ENCODE data around the gene ADGRA1. TPM values are rescaled to one million over a fixed set of nuclear protein-coding genes. Genes with fewer than 3 reads are reported as not detected.

Gene ADGRA1
- total RNA-seq, 2 experiments from 2014 or later, result not detected

DNA sequence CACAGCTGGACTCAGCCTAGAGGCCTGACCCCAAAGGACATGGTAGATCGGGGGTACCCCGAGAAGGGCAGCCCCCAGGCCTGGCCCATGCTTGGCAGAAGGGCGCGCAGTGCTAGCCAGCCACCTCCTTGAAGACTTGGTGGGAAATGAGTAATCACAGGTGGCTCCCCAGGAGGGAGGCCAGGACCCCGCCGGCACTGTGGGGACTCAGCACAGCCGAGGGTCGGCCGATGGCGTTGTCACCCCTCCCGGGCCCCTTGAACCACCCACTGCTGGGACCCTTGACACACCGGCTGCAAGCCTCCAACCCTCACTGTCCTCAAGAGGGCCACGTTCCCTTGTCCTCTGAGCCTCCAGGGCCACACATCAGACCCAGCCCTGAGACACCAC, 27.7 kb downstream of the ADGRA1 start:
- no peak overlapping the region for H3K4me3 Mint-ChIP-seq

DNA sequence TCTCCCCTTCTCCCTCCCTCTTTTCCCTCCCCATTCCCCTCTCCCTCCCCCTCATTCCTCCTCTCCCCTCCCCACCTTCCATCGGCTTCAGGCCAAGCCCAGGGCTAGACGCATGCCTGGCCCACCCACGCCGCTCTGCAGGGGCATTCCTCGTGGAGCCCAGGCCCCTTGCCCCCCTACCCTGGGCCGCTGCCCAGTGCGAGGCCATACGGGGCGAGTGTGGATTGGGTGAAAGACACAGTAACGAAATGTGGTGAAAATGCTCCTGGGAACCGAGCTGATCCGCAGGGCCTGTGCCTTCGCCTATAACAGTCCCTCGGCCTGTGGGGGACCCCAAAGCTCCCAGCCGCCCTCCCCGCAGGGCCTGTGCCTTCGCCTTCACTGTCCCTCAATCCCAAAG, 28.3 kb downstream of the ADGRA1 start:
- Mint-ChIP-seq H3K9me3 (peaks cover 9% of the 10 kb centered on the region), H3K27ac (no peak overlapping the region)
- DNase-seq, result no peak

More for the DNA sequence above, 27.7 kb downstream of the ADGRA1 start:
- ChIA-PET POLR2A (no interaction called here), CTCF (no interaction called here)
- Mint-ChIP-seq H3K9me3 (peaks cover 9% of the 10 kb centered on the region), H3K4me1 (ENCODE audit: low read depth) (no peaks in the 10 kb centered on the region), H3K27ac (no peak overlapping the region), H3K27me3 (peaks cover 3% of the 10 kb centered on the region), H3K36me3 (no peaks in the 10 kb centered on the region)
- intact Hi-C loops (cut with micrococcal nuclease), result no loop called here
- no peak for DNase-seq

DNA sequence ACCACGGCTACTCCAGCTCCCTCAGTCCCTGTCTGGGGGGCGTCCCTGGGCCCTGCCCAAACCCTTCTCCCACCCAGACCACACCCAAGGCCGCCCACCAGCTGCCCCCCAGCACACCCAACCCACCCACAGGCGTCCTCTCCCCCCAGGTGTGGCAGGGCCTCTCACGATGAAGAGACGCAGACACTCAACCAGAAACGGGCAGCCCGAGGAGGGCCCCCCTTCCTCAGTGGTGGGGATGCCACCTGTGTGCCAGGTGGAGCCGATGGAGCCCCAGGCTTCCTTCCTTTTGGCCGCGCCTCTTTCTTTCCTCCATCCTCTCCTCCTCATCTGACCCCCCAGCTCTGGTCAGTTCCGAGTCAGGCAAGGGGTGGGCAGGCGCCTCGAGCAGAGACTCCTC, 28.7 kb downstream of the ADGRA1 start:
- no peak overlapping the region for H3K4me3 Mint-ChIP-seq

More for the DNA sequence above, 28.3 kb downstream of the ADGRA1 start:
- ChIA-PET CTCF (no interaction called here), POLR2A (no interaction called here)
- H3K36me3 Mint-ChIP-seq, result no peaks in the 10 kb centered on the region
- H3K27me3 Mint-ChIP-seq, result peaks cover 3% of the 10 kb centered on the region
- intact Hi-C loops (cut with micrococcal nuclease), result no loop called here
- no peak overlapping the region for H3K4me3 Mint-ChIP-seq
- H3K4me1 Mint-ChIP-seq (ENCODE audit: low read depth), result no peaks in the 10 kb centered on the region

DNA sequence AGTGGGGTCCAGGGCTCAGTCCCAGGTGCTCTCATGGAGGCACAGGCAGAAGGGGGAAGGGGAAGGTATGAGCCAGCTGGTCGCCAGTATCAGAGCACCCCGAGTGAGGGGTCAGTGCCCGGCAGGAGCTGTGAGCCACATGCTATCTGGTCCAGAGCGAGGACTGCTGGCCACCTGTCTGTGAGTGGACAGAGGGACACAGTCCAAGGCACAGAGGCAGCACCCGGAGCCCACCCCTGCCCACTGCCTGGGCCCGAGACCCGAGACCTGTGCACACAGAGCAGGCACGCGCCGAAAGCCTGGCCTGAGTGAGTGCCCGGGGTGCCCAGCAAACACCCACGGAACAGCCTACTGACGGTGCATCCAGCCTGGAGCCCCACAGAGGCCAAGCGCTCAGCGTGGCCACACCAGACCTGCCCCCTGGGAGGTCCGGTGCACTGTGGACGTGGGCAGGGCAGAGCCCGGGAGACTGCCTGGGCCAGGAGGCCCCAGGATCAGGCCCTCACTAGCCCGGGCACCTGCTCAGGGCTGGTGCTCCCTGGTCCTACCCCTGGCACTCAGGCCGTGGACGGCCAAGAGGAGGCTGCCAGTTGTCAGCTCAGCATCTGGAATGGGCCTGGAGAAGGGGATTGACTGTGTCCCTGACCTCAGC, 29.4 kb downstream of the ADGRA1 start:
- Mint-ChIP-seq H3K36me3 (no peaks in the 10 kb centered on the region), H3K4me1 (ENCODE audit: low read depth) (no peaks in the 10 kb centered on the region), H3K9me3 (peaks cover 9% of the 10 kb centered on the region), H3K27ac (no peak overlapping the region), H3K27me3 (peaks cover 3% of the 10 kb centered on the region), H3K4me3 (no peak overlapping the region)
- POLR2A ChIA-PET, result no interaction called here
- intact Hi-C loops (cut with micrococcal nuclease), result no loop called here
- CTCF ChIA-PET, result no interaction called here
- no peak for DNase-seq

More for the DNA sequence above, 28.7 kb downstream of the ADGRA1 start:
- no peak for DNase-seq
- Mint-ChIP-seq H3K27ac (no peak overlapping the region), H3K36me3 (no peaks in the 10 kb centered on the region), H3K9me3 (peaks cover 9% of the 10 kb centered on the region), H3K27me3 (peaks cover 3% of the 10 kb centered on the region), H3K4me1 (ENCODE audit: low read depth) (no peaks in the 10 kb centered on the region)
- intact Hi-C loops (cut with micrococcal nuclease), result no loop called here
- ChIA-PET CTCF (no interaction called here), POLR2A (no interaction called here)

DNA sequence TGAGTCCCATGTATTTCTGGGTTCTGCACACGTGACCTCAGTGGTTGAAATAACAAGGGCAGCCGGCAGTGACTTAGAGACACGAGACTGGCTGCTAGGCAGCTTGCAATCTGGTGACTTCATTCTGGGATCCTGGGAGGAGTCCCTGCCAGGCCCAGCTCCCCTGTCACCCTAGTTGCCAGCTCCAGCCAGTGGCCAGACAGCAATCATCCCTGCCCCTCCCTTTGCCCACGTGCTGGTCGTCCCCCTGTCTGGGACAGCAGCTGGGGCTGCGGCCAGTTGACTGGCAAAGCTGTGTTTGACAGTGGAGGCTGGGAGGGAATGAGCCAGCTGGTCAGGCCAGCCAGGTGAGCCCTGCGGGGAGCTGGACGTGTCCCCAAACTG, 30.0 kb downstream of the ADGRA1 start:
- no peaks in the 10 kb centered on the region for H3K4me1 Mint-ChIP-seq (ENCODE audit: low read depth)
- ChIA-PET POLR2A (no interaction called here), CTCF (no interaction called here)
- peaks cover 9% of the 10 kb centered on the region for H3K9me3 Mint-ChIP-seq
- peaks cover 3% of the 10 kb centered on the region for H3K27me3 Mint-ChIP-seq
- no peak overlapping the region for H3K4me3 Mint-ChIP-seq
- H3K36me3 Mint-ChIP-seq, result no peaks in the 10 kb centered on the region
- intact Hi-C loops (cut with micrococcal nuclease), result no loop called here
- no peak for DNase-seq
- H3K27ac Mint-ChIP-seq, result no peak overlapping the region

DNA sequence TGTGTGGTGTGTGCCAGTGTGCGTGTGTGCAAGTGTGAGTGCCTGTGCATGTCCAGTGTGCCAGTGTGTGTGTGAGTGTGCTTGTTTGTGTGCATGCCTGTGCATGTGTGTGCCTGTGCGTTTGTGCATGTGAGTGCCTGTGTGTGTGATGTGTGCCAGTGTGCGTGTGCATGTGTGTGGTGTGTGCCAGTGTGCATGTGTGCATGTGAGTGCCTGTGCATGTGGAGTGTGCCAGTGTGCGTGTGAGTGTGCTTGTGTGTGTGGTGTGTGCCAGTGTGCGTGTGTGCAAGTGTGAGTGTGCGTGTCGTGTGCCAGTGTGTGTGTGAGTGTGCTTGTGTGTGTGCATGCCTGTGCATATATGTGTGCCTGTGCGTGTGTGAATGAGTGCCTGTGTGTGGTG, 33.8 kb downstream of the ADGRA1 start:
- H3K27me3 Mint-ChIP-seq, result peaks cover 22% of the 10 kb centered on the region
- ChIA-PET POLR2A (no interaction called here), CTCF (no interaction called here)
- H3K4me3 Mint-ChIP-seq, result no peak overlapping the region
- peaks cover 9% of the 10 kb centered on the region for H3K9me3 Mint-ChIP-seq
- no peak for DNase-seq
- H3K4me1 Mint-ChIP-seq (ENCODE audit: low read depth), result peaks cover 11% of the 10 kb centered on the region
- no peak overlapping the region for H3K27ac Mint-ChIP-seq
- intact Hi-C loops (cut with micrococcal nuclease), result loop anchor here (5.0 kb wide), 1 partner anchor 284 kb away; no protein-coding TSS in a partner anchor
- H3K36me3 Mint-ChIP-seq, result no peaks in the 10 kb centered on the region

DNA sequence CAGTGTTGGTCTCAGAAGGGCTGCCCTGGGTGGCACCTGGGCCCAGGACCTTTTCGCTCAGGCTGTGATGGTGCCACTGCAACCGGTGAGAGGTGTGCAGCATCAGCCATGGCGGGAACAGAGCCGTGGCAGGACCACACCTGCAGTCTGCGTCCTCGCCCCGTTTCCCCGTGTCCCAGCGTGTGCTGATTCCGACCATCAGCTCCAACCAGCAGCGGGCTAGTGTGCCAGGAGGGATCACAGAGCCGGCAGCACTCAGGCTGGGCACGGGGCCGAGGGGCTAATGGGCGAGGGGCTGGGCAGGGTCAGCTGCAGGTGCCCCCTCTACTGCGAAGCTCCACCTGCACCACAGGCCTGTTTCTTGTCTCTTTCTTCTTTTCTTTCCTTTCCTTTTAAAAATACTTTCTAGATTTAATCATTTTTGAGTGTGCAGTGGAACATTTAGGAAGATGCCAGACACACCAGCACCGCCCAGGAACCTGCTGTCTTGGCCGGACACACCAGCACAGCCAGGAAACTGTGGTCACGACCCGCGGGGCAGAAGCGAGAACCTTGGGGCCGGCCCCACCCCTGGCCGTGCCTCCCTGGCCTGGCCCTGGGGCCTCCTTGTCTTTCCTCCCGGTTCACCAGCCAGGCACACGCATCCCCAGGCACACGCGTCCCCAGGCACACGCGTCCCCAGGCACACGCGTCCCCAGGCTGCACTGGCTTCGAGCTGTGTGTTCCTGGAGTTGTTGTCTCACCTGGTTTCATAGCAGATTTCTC, 34.6 kb downstream of the ADGRA1 start:
- Mint-ChIP-seq H3K27ac (no peak overlapping the region), H3K4me3 (no peak overlapping the region)
- CTCF ChIA-PET, result interaction anchor here (0.6 to 0.8 kb wide), 2 partner anchors 221 to 468 kb away, joined by 3 read pairs; no protein-coding TSS in a partner anchor

DNA sequence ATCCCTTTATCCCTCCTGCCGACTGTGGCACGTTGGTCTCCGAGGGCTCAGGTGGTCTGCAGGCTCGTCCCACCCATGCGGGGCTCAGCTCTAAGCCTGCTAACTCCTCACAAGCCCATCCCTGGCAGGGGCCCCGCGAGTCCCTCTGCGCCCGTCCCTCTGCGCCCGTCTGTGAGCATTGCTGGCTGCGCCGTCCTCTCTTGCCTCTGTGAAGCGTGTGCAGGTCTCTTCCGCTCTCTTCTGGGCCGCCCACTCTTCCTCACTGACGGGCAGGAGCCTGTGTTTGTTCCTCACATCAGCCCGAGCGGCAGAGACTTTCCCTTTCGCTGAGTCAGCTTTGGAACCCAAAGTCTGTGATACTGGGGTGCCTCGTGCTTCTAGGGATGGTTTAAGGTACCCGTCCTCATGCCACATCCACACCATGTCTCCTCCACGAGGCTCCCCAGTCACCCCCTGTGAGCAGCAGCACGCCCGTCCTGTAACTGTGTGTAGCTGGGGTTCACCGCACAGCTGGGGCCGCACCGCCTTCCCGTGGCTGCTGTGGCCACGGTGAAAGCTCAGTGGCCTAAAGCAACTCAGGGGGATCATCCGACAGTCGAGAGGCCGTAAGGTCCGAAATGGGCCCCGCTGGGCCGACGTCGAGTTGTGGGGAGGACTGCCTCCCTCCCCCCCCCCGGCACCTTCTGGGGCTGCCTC, 35.5 kb downstream of the ADGRA1 start:
- Mint-ChIP-seq H3K9me3 (peaks cover 6% of the 10 kb centered on the region), H3K27me3 (peaks cover 22% of the 10 kb centered on the region), H3K36me3 (no peaks in the 10 kb centered on the region), H3K4me1 (ENCODE audit: low read depth) (peaks cover 11% of the 10 kb centered on the region), H3K4me3 (no peak overlapping the region), H3K27ac (no peak overlapping the region)
- CTCF ChIA-PET, result interaction anchor here (0.6 to 2.6 kb wide), 3 partner anchors 219 to 469 kb away, joined by 3 to 15 read pairs (median 3); no protein-coding TSS in a partner anchor
- intact Hi-C loops (cut with micrococcal nuclease), result loop anchor here (5.0 kb wide), 1 partner anchor 286 kb away; no protein-coding TSS in a partner anchor
- POLR2A ChIA-PET, result no interaction called here
- DNase-seq, result peak; percentile 43

More for the DNA sequence above, 34.6 kb downstream of the ADGRA1 start:
- Mint-ChIP-seq H3K36me3 (no peaks in the 10 kb centered on the region), H3K4me1 (ENCODE audit: low read depth) (peaks cover 11% of the 10 kb centered on the region), H3K9me3 (peaks cover 9% of the 10 kb centered on the region), H3K27me3 (peaks cover 22% of the 10 kb centered on the region)
- POLR2A ChIA-PET, result no interaction called here
- DNase-seq, result no peak
- intact Hi-C loops (cut with micrococcal nuclease), result loop anchor here (5.0 kb wide), 1 partner anchor 285 kb away; no protein-coding TSS in a partner anchor

DNA sequence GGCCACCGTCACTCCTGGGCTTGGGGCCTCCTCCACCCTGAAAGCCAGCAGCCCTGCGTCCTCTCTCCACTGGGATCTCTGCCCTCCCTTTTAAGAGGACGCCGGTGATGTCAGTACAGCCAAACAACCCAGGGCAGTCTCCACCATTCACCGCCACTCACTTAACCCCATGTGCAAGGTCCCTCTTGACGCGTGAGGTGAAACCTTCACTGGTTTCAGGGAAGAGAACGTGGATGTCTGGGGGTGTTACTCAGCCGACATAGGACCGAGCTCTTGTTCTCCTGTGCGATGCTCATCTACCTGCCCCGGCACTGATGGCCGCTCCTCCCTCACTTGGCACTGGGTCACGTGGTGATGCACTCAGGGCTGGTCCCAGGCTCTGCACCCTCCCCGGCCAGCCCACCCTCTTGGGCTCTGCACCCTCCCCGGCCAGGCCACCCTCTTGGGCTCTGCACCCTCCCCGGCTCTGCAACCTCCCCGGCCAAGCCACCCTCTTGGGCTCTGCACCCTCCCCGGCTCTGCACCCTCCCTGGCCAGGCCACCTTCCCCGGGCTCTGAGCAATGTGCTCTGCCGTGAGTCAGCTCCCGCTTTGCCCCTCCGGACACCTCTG, 36.1 kb downstream of the ADGRA1 start:
- POLR2A ChIA-PET, result interaction anchor here (0.9 kb wide), 1 partner anchor 103 kb away, joined by 3 read pairs; no protein-coding TSS in a partner anchor
- H3K4me3 Mint-ChIP-seq, result no peak overlapping the region
- no peaks in the 10 kb centered on the region for H3K36me3 Mint-ChIP-seq
- no peak overlapping the region for H3K27ac Mint-ChIP-seq
- CTCF ChIA-PET, result interaction anchor here (0.6 to 2.6 kb wide), 5 partner anchors 20 to 219 kb away, joined by 3 to 15 read pairs (median 3); no protein-coding TSS in a partner anchor
- H3K9me3 Mint-ChIP-seq, result peaks cover 2% of the 10 kb centered on the region
- no peak for DNase-seq
- peaks cover 21% of the 10 kb centered on the region for H3K27me3 Mint-ChIP-seq
- H3K4me1 Mint-ChIP-seq (ENCODE audit: low read depth), result peaks cover 11% of the 10 kb centered on the region
- intact Hi-C loops (cut with micrococcal nuclease), result loop anchor here (1.0 to 5.0 kb wide), 3 partner anchors 184 to 287 kb away; no protein-coding TSS in a partner anchor

DNA sequence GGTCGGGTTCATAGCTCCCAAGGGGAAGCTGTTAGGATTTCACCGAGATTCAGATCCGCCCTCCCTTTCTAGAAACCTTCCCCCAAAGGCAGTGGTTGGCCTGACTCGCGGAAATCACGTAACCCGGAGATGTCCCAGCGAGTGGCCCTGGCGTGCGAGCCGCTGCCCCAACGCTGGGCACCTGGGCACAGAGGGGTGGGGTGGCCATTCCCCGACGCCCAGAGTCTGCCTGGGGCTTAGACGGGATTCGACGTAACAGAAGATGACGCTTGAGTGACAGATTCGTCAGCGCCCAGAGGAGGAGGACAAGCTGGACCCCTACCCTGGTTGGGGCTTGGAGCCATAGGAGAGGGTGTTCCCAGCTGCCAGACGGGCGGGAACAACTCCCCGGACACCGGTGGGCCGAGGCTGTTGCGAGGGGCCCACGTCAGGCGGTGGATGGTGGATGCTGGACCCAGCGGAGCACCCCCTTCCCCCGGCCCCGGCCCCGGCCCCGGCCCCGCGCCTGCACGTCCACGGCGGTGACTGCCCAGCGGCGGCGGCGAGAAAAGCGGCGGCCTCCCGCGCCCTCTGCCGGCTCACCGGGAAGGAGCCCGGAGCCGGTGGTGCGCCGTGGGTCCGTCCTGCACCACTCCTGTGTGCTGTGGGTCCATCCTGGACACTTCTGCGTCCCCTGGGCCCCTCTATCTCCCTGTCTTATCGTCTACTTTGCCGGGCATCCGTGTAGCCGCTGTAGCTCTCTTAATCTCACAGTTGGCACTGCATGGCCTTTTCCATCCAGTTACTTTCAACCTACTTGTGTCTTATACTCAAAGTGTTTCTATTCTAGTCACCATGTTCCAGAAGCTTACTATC, 36.9 kb downstream of the ADGRA1 start:
- H3K36me3 Mint-ChIP-seq, result no peaks in the 10 kb centered on the region
- H3K27ac Mint-ChIP-seq, result no peak overlapping the region
- H3K9me3 Mint-ChIP-seq, result no peaks in the 10 kb centered on the region
- no peak overlapping the region for H3K4me3 Mint-ChIP-seq
- DNase-seq, result peak; percentile 42
- intact Hi-C loops (cut with micrococcal nuclease), result loop anchor here (1.0 to 5.0 kb wide), 3 partner anchors 184 to 287 kb away; no protein-coding TSS in a partner anchor
- POLR2A ChIA-PET, result interaction anchor here (0.9 kb wide), 1 partner anchor 102 kb away, joined by 3 read pairs; no protein-coding TSS in a partner anchor
- peaks cover 19% of the 10 kb centered on the region for H3K27me3 Mint-ChIP-seq
- peaks cover 11% of the 10 kb centered on the region for H3K4me1 Mint-ChIP-seq (ENCODE audit: low read depth)
- CTCF ChIA-PET, result interaction anchor here (0.6 to 2.6 kb wide), 7 partner anchors 19 to 220 kb away, joined by 3 to 15 read pairs (median 3); no protein-coding TSS in a partner anchor

DNA sequence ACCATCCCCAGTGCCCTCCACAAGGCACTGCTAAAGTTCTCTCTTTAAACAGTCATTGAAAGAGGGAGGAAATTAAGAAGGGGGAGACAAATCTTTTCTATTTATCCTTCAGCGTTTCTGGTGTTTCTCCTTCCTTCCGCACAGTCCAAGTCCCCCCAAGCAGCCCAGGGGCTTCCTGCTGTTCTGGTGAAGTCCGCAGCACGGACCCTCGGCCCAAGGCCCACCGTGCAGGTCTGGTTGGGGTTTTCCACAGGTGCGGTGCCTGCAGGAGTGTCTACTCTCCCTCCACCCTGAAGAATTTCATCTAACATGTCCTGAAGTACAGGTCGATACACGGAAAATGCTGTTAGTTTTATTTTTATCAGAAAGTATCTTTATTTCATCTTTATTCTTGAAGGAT, 38.2 kb downstream of the ADGRA1 start:
- peaks cover 11% of the 10 kb centered on the region for H3K4me1 Mint-ChIP-seq (ENCODE audit: low read depth)

More for the DNA sequence above, 38.2 kb downstream of the ADGRA1 start:
- POLR2A ChIA-PET, result no interaction called here
- no peaks in the 10 kb centered on the region for H3K36me3 Mint-ChIP-seq
- CTCF ChIA-PET, result no interaction called here
- H3K27ac Mint-ChIP-seq, result no peak overlapping the region
- no peak for DNase-seq
- intact Hi-C loops (cut with micrococcal nuclease), result loop anchor here (2.0 kb wide), 1 partner anchor 221 kb away; no protein-coding TSS in a partner anchor
- no peak overlapping the region for H3K4me3 Mint-ChIP-seq
- no peaks in the 10 kb centered on the region for H3K9me3 Mint-ChIP-seq
- H3K27me3 Mint-ChIP-seq, result peaks cover 19% of the 10 kb centered on the region

Measured in activated CD4-positive, alpha-beta memory T cell treated with anti-CD3 and anti-CD28 coated beads for 36 hours (primary cell).